ENCODE results near the gene EIF4EBP3. TPM values are rescaled to one million over a fixed set of nuclear protein-coding genes. Genes with fewer than 3 reads are reported as not detected.

EIF4EBP3 gene
- total RNA-seq, 1 experiment from 2014 or later, result 7.7 TPM

DNA sequence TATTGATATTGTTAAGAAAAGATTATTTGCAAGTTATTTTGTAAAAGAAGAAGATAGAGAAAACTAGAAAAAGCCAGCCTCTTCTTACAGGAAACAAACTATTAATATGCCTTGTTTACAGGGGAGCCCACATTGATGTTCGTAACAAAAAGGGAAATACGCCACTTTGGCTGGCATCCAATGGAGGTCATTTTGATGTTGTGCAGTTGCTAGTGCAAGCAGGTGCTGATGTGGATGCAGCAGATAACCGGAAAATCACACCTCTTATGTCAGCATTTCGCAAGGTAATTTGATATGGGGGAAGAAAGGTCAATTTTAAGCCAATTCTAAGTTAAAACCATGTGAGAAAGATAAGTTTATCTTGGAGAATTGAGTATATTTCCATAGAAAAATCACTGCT, 37.6 kb upstream of the EIF4EBP3 start:
- Histone ChIP-seq H3K27me3 (ENCODE audit: insufficient read depth, low read length) (no peaks in the 10 kb centered on the region), H3K4me2 (ENCODE audit: insufficient read depth, insufficient read length, low read length) (no peak overlapping the region), H2BK15ac (ENCODE audit: low read depth, low read length) (no peak overlapping the region), H4K91ac (ENCODE audit: insufficient read length, low read depth, low read length) (no peak overlapping the region), H3K4ac (ENCODE audit: low read depth, low read length) (no peak overlapping the region), H3K4me1 (ENCODE audit: insufficient read depth, low read length) (no peaks in the 10 kb centered on the region), H2BK5ac (ENCODE audit: insufficient read length, low read length) (no peak overlapping the region), H3K23me2 (ENCODE audit: insufficient read length, low read depth, low read length, poor library complexity, severe bottlenecking) (no peaks in the 10 kb centered on the region), H3K23ac (ENCODE audit: insufficient read length, low read depth, low read length) (no peak overlapping the region), H2AK5ac (ENCODE audit: insufficient read length, low read length) (no peak overlapping the region), H3K56ac (ENCODE audit: insufficient read length, low read depth, low read length) (no peak overlapping the region), H3K79me2 (ENCODE audit: insufficient read depth, low read length) (no peaks in the 10 kb centered on the region), H2AFZ (ENCODE audit: low read length) (no peak overlapping the region), H3K18ac (ENCODE audit: insufficient read length, low read depth, low read length) (no peak overlapping the region), H3K9ac (ENCODE audit: extremely low read depth, insufficient read length, low read length) (no peak overlapping the region), H4K5ac (ENCODE audit: insufficient read length, low read depth, low read length) (no peak overlapping the region), H4K20me1 (ENCODE audit: control insufficient read depth, insufficient read depth, insufficient read length) (no peaks in the 10 kb centered on the region), H2BK12ac (ENCODE audit: insufficient read length, low read depth, low read length) (no peak overlapping the region), H3K79me1 (ENCODE audit: insufficient read depth, low read depth, low read length, poor library complexity, severe bottlenecking) (no peaks in the 10 kb centered on the region), H2BK20ac (ENCODE audit: low read depth, low read length, poor library complexity, severe bottlenecking) (no peak overlapping the region), H3K27ac (ENCODE audit: insufficient read length, low read depth, low read length) (no peak overlapping the region), H4K8ac (replicated peaks; ENCODE audit: insufficient read length, low read depth, low read length) (no peak overlapping the region), H3K14ac (ENCODE audit: insufficient read depth, low read length) (no peak overlapping the region), H3K9me3 (ENCODE audit: control insufficient read depth, low read depth, low read length) (no peaks in the 10 kb centered on the region), H3T11ph (ENCODE audit: low read length) (no peak overlapping the region), H2BK120ac (ENCODE audit: low read depth, low read length, poor library complexity, severe bottlenecking) (no peak overlapping the region)
- TF ChIP-seq, protein P1, sequence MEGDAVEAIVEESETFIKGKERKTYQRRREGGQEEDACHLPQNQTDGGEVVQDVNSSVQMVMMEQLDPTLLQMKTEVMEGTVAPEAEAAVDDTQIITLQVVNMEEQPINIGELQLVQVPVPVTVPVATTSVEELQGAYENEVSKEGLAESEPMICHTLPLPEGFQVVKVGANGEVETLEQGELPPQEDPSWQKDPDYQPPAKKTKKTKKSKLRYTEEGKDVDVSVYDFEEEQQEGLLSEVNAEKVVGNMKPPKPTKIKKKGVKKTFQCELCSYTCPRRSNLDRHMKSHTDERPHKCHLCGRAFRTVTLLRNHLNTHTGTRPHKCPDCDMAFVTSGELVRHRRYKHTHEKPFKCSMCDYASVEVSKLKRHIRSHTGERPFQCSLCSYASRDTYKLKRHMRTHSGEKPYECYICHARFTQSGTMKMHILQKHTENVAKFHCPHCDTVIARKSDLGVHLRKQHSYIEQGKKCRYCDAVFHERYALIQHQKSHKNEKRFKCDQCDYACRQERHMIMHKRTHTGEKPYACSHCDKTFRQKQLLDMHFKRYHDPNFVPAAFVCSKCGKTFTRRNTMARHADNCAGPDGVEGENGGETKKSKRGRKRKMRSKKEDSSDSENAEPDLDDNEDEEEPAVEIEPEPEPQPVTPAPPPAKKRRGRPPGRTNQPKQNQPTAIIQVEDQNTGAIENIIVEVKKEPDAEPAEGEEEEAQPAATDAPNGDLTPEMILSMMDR (conservative IDR thresholded peaks at IDR 0.05), result no peak
- Mint-ChIP-seq H3K27ac (no peak overlapping the region), H3K27me3 (ENCODE audit: low read depth) (no peaks in the 10 kb centered on the region), H3K4me1 (no peaks in the 10 kb centered on the region), H3K36me3 (ENCODE audit: insufficient read depth in 1 of 3, low read depth in 3 of 3) (peaks cover 31 to 81% (median 72%) of the 10 kb centered on the region in 3 experiments; a peak in 6 of 7 replicates), H3K9me3 (no peaks in the 10 kb centered on the region), H3K4me3 (no peak overlapping the region)
- no peak for DNase-seq
- no CpG with 5 or more reads among the region's 4 CpGs for WGBS (ENCODE audit: extremely low coverage, insufficient read length, low lambda C conversion rate)
